Stimulated activated CD8-positive, alpha-beta memory T cell treated with anti-CD3 and anti-CD28 coated beads, Interleukin-7, amount 100 ng/mL, for 24 hours (primary cell): ENCODE data around the gene FOS.

Experiments
- DNase-seq: peaks from one replicate; pipeline ENCODE4 v3.0.0-alpha.2; 2020; ENCODE audit warnings: low read depth

Gene FOS

DNA sequence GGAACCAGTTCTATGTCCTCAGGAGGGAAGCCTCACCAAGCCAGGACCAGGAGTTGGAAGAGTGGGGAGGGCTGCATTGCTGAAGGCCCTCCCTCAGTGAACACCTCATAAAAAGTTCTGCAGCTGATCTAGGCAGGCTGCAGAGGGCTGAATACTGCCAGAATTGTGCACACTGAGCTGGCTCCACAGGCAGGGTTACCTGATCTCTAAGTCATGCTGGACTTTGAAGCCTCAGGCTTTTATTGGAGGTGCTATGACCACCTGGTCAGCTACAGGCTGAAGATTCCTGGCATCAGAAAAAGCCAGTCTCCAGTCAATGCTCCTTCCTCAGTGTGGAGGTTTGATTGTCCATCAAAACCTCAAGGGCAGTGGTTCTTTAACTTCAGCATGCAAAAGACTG lies 39.7 kb downstream of the FOS start:
- no peak for DNase-seq

DNA sequence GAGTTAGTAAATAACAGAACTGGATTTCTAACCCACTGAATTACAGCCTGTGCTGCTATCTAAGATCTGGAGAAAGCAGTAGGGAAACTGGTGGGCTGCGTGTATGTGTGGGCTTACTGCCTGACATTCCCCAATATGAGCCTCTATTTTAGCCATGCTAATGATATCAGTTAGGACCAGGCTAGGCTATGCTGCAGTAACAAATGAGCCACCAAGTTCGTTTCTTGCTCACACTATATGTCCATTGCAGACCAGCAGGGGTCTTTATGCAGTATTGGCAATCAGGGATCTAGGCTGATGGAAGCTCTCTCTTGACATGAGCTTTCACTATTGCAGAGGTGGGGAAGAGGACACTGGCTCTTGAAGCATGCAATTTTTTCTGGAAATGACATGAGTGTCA lies 40.4 kb downstream of the FOS start:
- DNase-seq: no peak

DNA sequence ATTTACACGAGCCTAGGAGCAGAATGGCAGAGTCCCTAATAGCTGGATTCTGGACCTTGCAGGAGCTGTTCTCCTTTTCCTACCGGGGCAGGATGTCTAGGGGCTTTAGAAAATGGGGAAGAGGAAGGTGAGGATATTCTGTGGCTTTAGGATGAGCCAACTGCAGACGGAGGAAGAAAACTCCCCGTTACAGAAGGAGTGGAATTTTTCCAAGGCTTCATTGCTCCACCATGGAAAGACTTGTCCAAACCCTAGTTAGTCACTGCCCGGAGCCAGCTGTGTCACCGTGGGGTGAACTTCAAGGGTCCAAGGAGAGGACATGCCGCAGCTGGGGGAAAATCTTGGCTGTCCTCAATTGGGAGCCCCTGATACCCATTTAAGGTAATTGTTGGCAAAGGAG lies 41.6 kb downstream of the FOS start:
- no peak for DNase-seq

DNA sequence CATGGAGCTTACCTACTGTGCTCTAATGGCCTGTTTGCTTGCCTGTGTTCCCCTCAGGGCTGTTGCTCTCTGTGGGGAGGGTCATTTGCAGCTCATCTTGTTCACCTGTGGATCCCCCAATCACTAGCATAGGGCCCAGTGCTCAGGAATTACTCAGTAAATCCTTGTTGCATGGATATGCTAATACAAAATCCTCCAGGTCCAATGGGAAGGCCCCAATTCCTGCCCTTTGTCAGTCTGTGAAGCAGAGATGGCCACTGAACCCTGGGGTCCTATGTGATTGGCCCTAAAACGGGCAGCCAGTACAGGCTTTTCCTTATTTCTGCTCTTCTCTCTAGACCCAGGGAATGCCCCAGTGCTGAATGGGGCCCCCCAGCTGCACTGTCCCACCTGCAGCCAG lies 44.1 kb downstream of the FOS start:
- no peak for DNase-seq

DNA sequence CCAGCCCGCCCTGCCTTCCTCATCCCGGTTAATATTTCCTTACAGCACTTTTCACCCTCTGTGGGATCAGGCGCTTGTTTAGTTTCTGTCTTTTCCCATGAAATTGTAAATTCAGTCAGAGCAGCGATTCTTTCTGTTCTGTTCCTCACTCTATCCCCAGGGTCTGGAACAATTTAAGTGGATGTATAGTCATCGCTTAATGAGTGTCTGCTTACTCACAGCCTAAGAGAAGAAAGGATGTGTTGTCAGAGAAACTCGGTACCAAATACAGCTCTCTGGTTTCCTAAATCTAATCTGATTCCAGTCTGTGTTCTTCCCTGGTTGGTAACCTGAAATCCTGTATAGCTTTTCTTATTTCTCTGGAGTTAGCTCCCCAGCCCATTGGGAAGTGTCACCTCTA lies 44.9 kb downstream of the FOS start:
- DNase-seq: no peak

DNA sequence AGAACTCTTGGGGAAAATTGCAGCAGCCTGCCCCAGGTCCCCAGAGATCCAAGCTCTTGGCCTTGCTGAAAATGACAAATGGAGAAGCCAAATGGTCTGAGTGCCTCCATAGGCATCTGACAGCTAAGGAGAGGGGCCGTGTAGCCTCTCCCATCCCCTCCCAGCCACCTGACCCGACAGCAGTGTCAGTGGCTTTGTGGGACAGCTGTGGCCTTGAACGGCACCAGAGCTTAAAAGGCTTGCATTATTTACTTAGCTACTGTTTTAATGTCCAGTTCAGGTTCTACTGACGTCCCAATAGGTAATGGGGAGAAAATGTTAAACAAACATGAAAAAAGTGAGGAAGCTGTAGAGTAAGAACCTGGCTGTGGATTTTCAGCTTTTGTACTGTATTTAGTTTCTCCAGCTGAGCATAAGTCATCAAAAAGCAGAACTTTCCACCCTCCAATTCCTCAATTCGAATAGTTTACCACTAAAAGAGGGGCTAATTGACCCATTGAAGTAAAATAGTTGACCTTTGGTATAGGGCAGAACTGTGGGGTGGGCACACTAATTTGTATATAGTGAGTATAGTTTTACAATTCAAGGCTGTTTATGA lies 50.0 kb downstream of the FOS start:
- no peak for DNase-seq

DNA sequence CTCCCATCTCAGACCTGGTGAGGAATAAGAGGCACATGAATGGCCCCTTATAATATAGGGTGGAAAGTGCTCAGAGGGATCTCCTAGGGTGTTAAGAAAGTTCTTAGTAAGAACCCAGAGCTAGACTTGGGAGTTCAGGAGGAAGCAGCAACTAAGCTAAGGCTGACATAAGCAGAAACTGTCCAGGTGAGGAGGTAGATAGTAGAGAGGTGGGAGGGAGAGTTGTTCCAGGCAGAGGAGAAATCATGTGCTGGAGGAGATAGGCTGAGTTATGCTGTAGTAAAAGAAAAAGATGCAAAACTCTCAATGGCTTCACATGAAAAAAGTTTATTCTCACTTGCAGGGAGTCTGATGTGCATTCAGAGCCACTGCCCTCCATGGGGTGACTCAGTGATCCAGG lies 50.7 kb downstream of the FOS start:
- DNase-seq: no peak

DNA sequence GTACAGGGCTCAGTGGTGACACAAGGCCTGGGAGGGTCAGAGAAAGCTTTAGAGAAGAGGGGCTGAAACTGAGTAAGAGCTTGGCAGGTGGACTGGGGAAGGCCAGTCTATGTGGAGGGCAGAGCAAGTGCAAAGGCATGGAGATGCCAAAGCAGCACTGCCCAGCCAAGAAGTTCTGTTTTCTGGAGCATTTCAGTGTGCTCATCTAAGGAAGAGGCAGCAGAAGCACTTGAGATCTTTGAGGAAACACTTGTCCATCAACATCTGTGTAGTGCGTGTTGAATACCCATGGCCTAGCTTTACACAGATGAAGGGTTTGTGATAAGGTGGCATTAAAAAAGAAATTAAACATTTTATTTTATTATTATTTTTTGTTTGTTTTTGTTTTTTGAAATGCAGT lies 52.8 kb downstream of the FOS start:
- DNase-seq: no peak
